ENCODE measurements around the gene TMEM232.

TMEM232 gene

GRCh38 chr5:110476164-110476563, 250.3 kb downstream of the TMEM232 start:
- DNase-seq, result no peak
- Mint-ChIP-seq H3K27me3 (no peaks in the 10 kb centered on the region), H3K4me1 (ENCODE audit: low read depth) (no peaks in the 10 kb centered on the region), H3K9me3 (peaks cover 13% of the 10 kb centered on the region), H3K4me3 (no peak overlapping the region), H3K27ac (no peak overlapping the region), H3K36me3 (ENCODE audit: low read depth) (no peaks in the 10 kb centered on the region)

GRCh38 chr5:110475529-110475928, 250.9 kb downstream of the TMEM232 start:
- Mint-ChIP-seq H3K27me3 (no peaks in the 10 kb centered on the region), H3K4me3 (no peak overlapping the region), H3K4me1 (ENCODE audit: low read depth) (no peaks in the 10 kb centered on the region), H3K27ac (no peak overlapping the region), H3K9me3 (peaks cover 19% of the 10 kb centered on the region), H3K36me3 (ENCODE audit: low read depth) (no peaks in the 10 kb centered on the region)
- DNase-seq, result no peak

GRCh38 chr5:110469486-110469885, 257.0 kb downstream of the TMEM232 start:
- Mint-ChIP-seq H3K27ac (no peak overlapping the region), H3K36me3 (ENCODE audit: low read depth) (no peaks in the 10 kb centered on the region), H3K4me1 (ENCODE audit: low read depth) (no peaks in the 10 kb centered on the region), H3K27me3 (no peaks in the 10 kb centered on the region), H3K9me3 (peaks cover 25% of the 10 kb centered on the region), H3K4me3 (no peak overlapping the region)
- no peak for DNase-seq

DNA sequence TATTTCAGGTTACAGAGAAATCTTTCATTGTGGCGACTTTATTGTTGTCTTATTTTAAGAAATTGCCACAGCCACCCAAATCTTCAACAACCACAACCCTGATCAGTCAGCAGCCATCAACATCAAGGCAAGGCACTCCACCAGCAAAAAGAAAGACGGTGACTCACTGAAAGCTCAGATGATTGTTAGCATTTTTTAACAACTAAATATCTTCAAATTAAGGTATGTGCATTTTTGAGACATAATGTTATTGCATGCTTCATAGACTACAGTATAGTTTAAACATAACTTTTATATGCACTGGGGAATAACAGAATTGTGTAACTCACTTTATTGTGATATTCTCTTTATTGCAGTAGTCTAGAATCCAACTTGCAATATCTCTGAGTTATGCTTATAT, 263.4 kb downstream of the TMEM232 start:
- Mint-ChIP-seq H3K4me1 (ENCODE audit: low read depth) (no peaks in the 10 kb centered on the region), H3K36me3 (ENCODE audit: low read depth) (no peaks in the 10 kb centered on the region), H3K27ac (no peak overlapping the region), H3K9me3 (no peaks in the 10 kb centered on the region), H3K4me3 (no peak overlapping the region), H3K27me3 (no peaks in the 10 kb centered on the region)
- no peak for DNase-seq

GRCh38 chr5:110460837-110461236, 265.6 kb downstream of the TMEM232 start:
- H3K9me3 Mint-ChIP-seq, result no peaks in the 10 kb centered on the region
- H3K4me1 Mint-ChIP-seq (ENCODE audit: low read depth), result no peaks in the 10 kb centered on the region

GRCh38 chr5:110458313-110458712, 268.2 kb downstream of the TMEM232 start:
- Mint-ChIP-seq H3K27me3 (no peaks in the 10 kb centered on the region), H3K4me1 (ENCODE audit: low read depth) (no peaks in the 10 kb centered on the region), H3K4me3 (no peak overlapping the region), H3K36me3 (ENCODE audit: low read depth) (no peaks in the 10 kb centered on the region), H3K9me3 (no peaks in the 10 kb centered on the region), H3K27ac (no peak overlapping the region)
- no peak for DNase-seq

More at GRCh38 chr5:110460837-110461236, 265.6 kb downstream of the TMEM232 start:
- Mint-ChIP-seq H3K27ac (no peak overlapping the region), H3K36me3 (ENCODE audit: low read depth) (no peaks in the 10 kb centered on the region), H3K27me3 (no peaks in the 10 kb centered on the region), H3K4me3 (no peak overlapping the region)
- DNase-seq, result no peak

GRCh38 chr5:110442856-110443255, 283.6 kb downstream of the TMEM232 start:
- Mint-ChIP-seq H3K9me3 (no peaks in the 10 kb centered on the region), H3K27ac (no peak overlapping the region), H3K4me1 (ENCODE audit: low read depth) (no peaks in the 10 kb centered on the region), H3K36me3 (ENCODE audit: low read depth) (no peaks in the 10 kb centered on the region), H3K4me3 (no peak overlapping the region), H3K27me3 (no peaks in the 10 kb centered on the region)
- DNase-seq, result no peak

DNA sequence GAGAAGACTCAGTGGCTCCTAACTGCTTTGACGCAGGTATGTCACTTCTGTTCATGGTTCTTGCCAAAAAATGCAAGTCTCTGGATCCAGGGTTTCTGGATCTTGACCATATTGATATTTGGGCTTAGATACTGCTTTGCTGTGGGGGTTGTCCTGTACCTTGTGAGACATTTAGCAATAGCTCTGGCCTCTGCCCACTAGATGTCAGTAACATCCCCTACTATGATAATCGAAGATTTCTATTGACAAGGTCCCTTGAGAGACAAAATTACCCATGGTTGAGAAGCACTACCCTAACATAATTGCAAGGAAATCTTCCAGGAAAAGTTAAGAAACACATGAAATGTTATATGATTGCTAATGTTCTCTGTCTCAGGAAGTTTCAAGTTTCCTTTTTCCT, 285.4 kb downstream of the TMEM232 start:
- no peak overlapping the region for H3K4me3 Mint-ChIP-seq
- no peak for DNase-seq
- no peak overlapping the region for H3K27ac Mint-ChIP-seq
- no peaks in the 10 kb centered on the region for H3K27me3 Mint-ChIP-seq
- H3K36me3 Mint-ChIP-seq (ENCODE audit: low read depth), result no peaks in the 10 kb centered on the region
- H3K9me3 Mint-ChIP-seq, result no peaks in the 10 kb centered on the region
- no peaks in the 10 kb centered on the region for H3K4me1 Mint-ChIP-seq (ENCODE audit: low read depth)

DNA sequence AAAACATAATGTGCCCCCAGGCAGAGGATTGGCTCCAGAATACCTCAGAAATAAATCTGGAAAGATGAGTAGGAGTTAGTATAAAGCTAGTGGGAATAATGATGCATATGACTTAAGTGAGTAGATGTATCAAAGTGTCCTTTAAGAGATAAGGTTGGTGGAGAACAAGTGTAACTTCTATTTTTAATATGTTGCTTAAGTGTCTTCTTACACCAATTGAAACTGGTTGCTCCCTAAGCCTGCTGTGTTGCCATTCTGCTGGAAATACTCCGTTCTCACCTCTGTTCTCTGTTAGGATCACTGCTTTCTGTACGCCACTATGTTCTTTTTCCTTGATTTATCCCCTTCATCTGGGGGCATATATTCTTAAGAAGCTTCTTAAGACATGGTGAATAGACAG, 286.4 kb downstream of the TMEM232 start:
- Mint-ChIP-seq H3K4me3 (no peak overlapping the region), H3K27ac (no peak overlapping the region), H3K36me3 (ENCODE audit: low read depth) (no peaks in the 10 kb centered on the region), H3K9me3 (no peaks in the 10 kb centered on the region), H3K4me1 (ENCODE audit: low read depth) (no peaks in the 10 kb centered on the region), H3K27me3 (no peaks in the 10 kb centered on the region)
- DNase-seq, result no peak

GRCh38 chr5:110439296-110439695, 287.2 kb downstream of the TMEM232 start:
- Mint-ChIP-seq H3K36me3 (ENCODE audit: low read depth) (no peaks in the 10 kb centered on the region), H3K4me1 (ENCODE audit: low read depth) (no peaks in the 10 kb centered on the region), H3K27ac (no peak overlapping the region), H3K9me3 (no peaks in the 10 kb centered on the region), H3K4me3 (no peak overlapping the region), H3K27me3 (no peaks in the 10 kb centered on the region)
- no peak for DNase-seq

GRCh38 chr5:110435207-110435606, 291.3 kb downstream of the TMEM232 start:
- Mint-ChIP-seq H3K4me1 (ENCODE audit: low read depth) (no peaks in the 10 kb centered on the region), H3K27ac (no peak overlapping the region), H3K9me3 (peaks cover 2% of the 10 kb centered on the region), H3K36me3 (ENCODE audit: low read depth) (no peaks in the 10 kb centered on the region), H3K27me3 (peaks cover 9% of the 10 kb centered on the region), H3K4me3 (no peak overlapping the region)
- DNase-seq, result no peak

GRCh38 chr5:110431603-110432002, 294.9 kb downstream of the TMEM232 start:
- DNase-seq, result no peak
- peaks cover 2% of the 10 kb centered on the region for H3K9me3 Mint-ChIP-seq
- H3K36me3 Mint-ChIP-seq (ENCODE audit: low read depth), result no peaks in the 10 kb centered on the region
- no peaks in the 10 kb centered on the region for H3K4me1 Mint-ChIP-seq (ENCODE audit: low read depth)
- no peak overlapping the region for H3K4me3 Mint-ChIP-seq
- peaks cover 9% of the 10 kb centered on the region for H3K27me3 Mint-ChIP-seq
- no peak overlapping the region for H3K27ac Mint-ChIP-seq

DNA sequence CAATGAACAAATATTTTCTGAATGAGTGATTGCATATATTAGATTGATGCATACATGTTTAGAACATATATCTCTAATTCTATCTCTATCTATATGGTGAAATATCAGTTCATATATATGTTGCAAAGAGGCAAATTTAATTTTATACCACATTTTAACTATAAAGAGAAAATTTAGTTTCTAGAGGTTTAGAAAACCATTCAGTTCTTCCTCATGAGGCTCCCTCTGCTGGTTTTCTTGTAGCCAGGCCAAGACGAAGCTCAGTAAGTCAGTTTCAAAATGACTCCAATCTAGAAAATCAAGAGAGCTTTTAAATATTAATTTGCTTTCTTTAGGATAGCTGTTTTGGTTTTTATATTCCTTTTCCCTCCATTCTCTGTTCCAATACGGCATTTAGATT, 312.1 kb downstream of the TMEM232 start:
- H3K27ac Mint-ChIP-seq, result no peak overlapping the region

DNA sequence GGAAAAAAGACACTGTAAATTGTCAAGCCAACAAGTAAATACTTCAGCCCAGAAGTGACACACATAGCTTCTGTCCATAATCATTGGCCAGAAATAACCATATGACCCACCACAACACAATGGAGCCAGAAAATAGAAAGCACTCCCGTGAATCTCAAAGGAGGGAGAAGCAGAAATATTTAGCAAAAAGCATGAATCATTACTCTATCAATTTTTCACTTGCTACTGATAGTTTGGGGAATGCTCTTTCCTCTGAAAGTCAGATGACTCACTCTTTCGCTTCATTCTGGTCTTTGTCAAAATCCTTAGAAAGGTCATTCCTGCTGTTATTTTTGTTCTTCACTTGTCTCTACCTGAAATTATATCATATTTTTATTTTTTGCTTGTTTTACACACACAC, 312.6 kb downstream of the TMEM232 start:
- Mint-ChIP-seq H3K4me3 (no peak overlapping the region), H3K36me3 (ENCODE audit: low read depth) (no peaks in the 10 kb centered on the region), H3K27ac (no peak overlapping the region), H3K9me3 (no peaks in the 10 kb centered on the region), H3K27me3 (no peaks in the 10 kb centered on the region), H3K4me1 (ENCODE audit: low read depth) (peaks cover 13% of the 10 kb centered on the region)
- no peak for DNase-seq

More for the DNA sequence above, 312.1 kb downstream of the TMEM232 start:
- H3K4me3 Mint-ChIP-seq, result no peak overlapping the region
- no peaks in the 10 kb centered on the region for H3K27me3 Mint-ChIP-seq
- no peaks in the 10 kb centered on the region for H3K36me3 Mint-ChIP-seq (ENCODE audit: low read depth)
- DNase-seq, result no peak
- no peaks in the 10 kb centered on the region for H3K9me3 Mint-ChIP-seq
- H3K4me1 Mint-ChIP-seq (ENCODE audit: low read depth), result peaks cover 13% of the 10 kb centered on the region

- H3K36me3 Mint-ChIP-seq (ENCODE audit: low read depth), result no peaks in the 10 kb centered on the region
- H3K27ac Mint-ChIP-seq, result no peak overlapping the region
- DNase-seq, result no peak
- no peaks in the 10 kb centered on the region for H3K27me3 Mint-ChIP-seq
- no peak overlapping the region for H3K4me3 Mint-ChIP-seq
- peaks cover 1% of the 10 kb centered on the region for H3K4me1 Mint-ChIP-seq (ENCODE audit: low read depth)
- H3K9me3 Mint-ChIP-seq, result no peaks in the 10 kb centered on the region
Observed at GRCh38 chr5:110409571-110409970, 316.9 kb downstream of the TMEM232 start.

DNA sequence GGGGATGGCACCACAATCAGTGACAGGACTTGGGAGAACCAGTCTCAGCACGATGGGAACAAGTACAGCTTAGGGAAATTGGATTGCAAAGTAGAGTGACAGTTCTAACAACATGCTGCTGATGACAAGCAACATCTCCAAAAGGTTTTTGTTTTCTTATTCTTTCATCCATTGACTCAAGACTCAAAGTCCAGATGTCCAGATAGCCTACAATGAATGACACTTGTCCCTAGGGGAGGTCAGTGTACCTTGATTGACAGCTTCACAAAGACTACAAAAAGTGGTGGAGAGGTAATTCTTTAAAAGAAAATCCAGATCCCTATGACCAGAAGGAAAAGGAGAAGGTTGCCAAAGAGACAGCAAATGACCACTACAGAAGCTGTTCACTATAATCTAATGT, 323.9 kb downstream of the TMEM232 start:
- Mint-ChIP-seq H3K27ac (no peak overlapping the region), H3K36me3 (ENCODE audit: low read depth) (no peaks in the 10 kb centered on the region), H3K9me3 (no peaks in the 10 kb centered on the region), H3K4me1 (ENCODE audit: low read depth) (no peaks in the 10 kb centered on the region), H3K27me3 (no peaks in the 10 kb centered on the region), H3K4me3 (no peak overlapping the region)
- DNase-seq, result no peak

Data from activated T-cell treated with anti-CD3 and anti-CD28 coated beads, Interleukin-2, amount 50 U/mL, for 24 hours (primary cell).